NT2/D1 (cell line): Measurements from ENCODE around the gene HEATR1.

Experiments used
- SUZ12 ChIP-seq: IDR thresholded peaks from 2 replicates; pipeline ENCODE4 v1.6.1; 2011; ENCODE audit not compliant: insufficient read length, insufficient read depth; ENCODE audit errors: extremely low read depth
- YY1 ChIP-seq: IDR thresholded peaks from 2 replicates; pipeline ENCODE4 v1.6.1; 2011; ENCODE audit not compliant: insufficient read length, insufficient read depth
- ZNF274 ChIP-seq: IDR thresholded peaks from 2 replicates; pipeline ENCODE4 v1.6.1; 2011; ENCODE audit warnings: mild to moderate bottlenecking, low read depth, low read length

- TF ChIP-seq ZNF274: no peak
- no peak for TF ChIP-seq SUZ12
- TF ChIP-seq YY1: no peak
Observed at GRCh38 chr1:236509203-236509602, 95.1 kb downstream of the HEATR1 start.
